Breast epithelium (tissue), 3 donors: ENCODE data around the gene FAM163A.

ENCODE experiments used
- CTCF ChIP-seq, 3 donors: fragments of 450-650 bp; IDR thresholded peaks; one replicate each; pipeline ENCODE4 v1.5.1; 2016 to 2017; ENCODE audit warnings: antibody characterized with exemption in 3 of 3, mild to moderate bottlenecking in 3 of 3, moderate library complexity in 3 of 3
- POLR2A ChIP-seq: fragments of 450-650 bp; IDR thresholded peaks from one replicate; pipeline ENCODE4 v1.6.1; 2016; ENCODE audit warnings: antibody characterized with exemption, mild to moderate bottlenecking, moderate library complexity

- no peak for TF ChIP-seq CTCF (IDR thresholded peaks at IDR 0.05)
- TF ChIP-seq POLR2A: no peak
Observed at GRCh38 chr1:179714623-179715022, 28.5 kb upstream of the FAM163A start.
